WTC11 (cell line): Measurements from ENCODE around the gene EPYC. TPM values are rescaled to one million over a fixed set of nuclear protein-coding genes. Genes with fewer than 3 reads are reported as not detected.

ENCODE experiments used
- total RNA-seq: library from RNA; stranded (reverse); gene quantifications from 3 replicates; pipeline ENCODE4 v1.2.3, GENCODE V29; 2021

Gene EPYC
- total RNA-seq, 1 experiment from 2014 or later: not detected

Other genes with a start within 250 kb of the EPYC start
- gene CCER1, start 49.8 kb downstream of the EPYC start, total RNA-seq: not detected in 3 replicates
- not detected in 3 replicates for gene KERA, start 53.1 kb upstream of the EPYC start, total RNA-seq
- gene LUM, start 106.5 kb upstream of the EPYC start, total RNA-seq: 0.28 to 0.73 TPM (median 0.64 TPM) in 3 replicates
- 2.0 to 7.4 TPM (median 3.4 TPM) in 3 replicates for gene DCN, start 177.8 kb upstream of the EPYC start, total RNA-seq